ENCODE measurements around the gene YTHDF1. TPM values are rescaled to one million over a fixed set of nuclear protein-coding genes. Genes with fewer than 3 reads are reported as not detected.

Gene YTHDF1
- total RNA-seq, 2 donors from 2014 or later, result 64.9 to 73.2 TPM

DNA sequence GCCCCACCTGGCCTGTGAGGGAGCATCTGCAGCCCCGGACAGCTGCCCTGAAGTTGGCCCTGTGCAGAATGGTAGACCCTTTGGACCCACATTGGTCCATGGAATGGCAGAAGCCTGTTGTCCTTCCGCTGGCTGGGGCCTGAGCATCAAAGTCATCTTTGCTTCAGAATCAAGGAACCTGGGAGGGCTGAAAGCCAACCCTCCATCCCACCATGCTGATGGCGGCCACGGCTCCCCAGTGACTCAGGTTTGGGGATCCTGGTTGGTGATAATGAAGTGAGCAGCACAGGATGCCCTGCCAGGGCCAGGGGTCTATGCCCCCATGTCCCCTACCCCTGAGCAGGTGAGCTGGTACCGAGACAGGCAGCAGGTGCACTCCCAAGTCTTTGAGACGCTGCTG is 52.8 kb downstream of the YTHDF1 start:
- Mint-ChIP-seq H3K27ac (no peak overlapping the region), H3K4me3 (no peak overlapping the region), H3K36me3 (ENCODE audit: low read depth) (no peaks in the 10 kb centered on the region), H3K4me1 (no peaks in the 10 kb centered on the region), H3K27me3 (ENCODE audit: insufficient read depth) (peaks cover 3% of the 10 kb centered on the region), H3K9me3 (no peaks in the 10 kb centered on the region)
- TF ChIP-seq, protein P1, sequence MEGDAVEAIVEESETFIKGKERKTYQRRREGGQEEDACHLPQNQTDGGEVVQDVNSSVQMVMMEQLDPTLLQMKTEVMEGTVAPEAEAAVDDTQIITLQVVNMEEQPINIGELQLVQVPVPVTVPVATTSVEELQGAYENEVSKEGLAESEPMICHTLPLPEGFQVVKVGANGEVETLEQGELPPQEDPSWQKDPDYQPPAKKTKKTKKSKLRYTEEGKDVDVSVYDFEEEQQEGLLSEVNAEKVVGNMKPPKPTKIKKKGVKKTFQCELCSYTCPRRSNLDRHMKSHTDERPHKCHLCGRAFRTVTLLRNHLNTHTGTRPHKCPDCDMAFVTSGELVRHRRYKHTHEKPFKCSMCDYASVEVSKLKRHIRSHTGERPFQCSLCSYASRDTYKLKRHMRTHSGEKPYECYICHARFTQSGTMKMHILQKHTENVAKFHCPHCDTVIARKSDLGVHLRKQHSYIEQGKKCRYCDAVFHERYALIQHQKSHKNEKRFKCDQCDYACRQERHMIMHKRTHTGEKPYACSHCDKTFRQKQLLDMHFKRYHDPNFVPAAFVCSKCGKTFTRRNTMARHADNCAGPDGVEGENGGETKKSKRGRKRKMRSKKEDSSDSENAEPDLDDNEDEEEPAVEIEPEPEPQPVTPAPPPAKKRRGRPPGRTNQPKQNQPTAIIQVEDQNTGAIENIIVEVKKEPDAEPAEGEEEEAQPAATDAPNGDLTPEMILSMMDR (conservative IDR thresholded peaks at IDR 0.05), result no peak
- Histone ChIP-seq H3K36me3 (ENCODE audit: control insufficient read depth, insufficient read depth, low read length) (no peaks in the 10 kb centered on the region), H3K27ac (ENCODE audit: low read depth, low read length) (no peak overlapping the region), H3K4me3 (ENCODE audit: low read length) (no peak overlapping the region), H3K9ac (ENCODE audit: extremely low read depth, low read length, poor library complexity, severe bottlenecking) (no peak overlapping the region), H3K27me3 (ENCODE audit: control insufficient read depth, insufficient read depth, low read length, poor library complexity, severe bottlenecking) (no peaks in the 10 kb centered on the region), H3K9me3 (ENCODE audit: control insufficient read depth, low read length) (no peaks in the 10 kb centered on the region), H3K4me1 (ENCODE audit: control insufficient read depth, insufficient read depth, low read length) (no peaks in the 10 kb centered on the region)
- WGBS, 2 experiments (ENCODE audit: insufficient coverage in 1 of 2, insufficient read length in 1 of 2), result 92 to 100% methylated on average over 3 to 6 of the region's 6 CpGs
- no peak for DNase-seq

DNA sequence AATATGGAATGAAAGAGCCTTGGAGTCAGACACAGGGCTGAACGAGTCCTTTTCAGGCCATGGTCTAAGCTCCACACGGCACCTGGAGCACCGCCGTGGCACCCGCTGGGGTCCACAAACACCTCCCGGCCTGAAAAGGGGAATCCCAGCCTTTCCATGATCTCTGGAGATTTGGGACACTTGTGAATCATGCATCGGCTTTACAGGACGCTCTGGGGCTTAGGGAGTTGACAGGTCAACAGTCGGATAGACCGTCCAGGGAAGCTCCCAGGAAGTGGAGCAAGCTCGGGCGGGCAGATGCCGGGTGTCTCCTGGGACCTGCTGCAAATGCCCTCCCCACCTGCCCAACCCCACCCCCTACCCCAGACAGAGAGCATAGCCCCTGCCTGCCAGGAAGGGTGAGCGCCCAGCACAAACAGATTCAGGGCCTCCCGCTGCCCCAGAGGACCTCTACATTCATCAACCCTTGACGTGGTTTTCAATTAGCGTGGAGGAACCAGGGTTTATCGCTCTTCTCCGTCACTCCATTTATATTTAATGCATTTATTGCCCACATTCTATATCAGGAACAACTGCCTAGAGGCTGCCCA is 53.6 kb downstream of the YTHDF1 start:
- Mint-ChIP-seq H3K36me3 (ENCODE audit: low read depth) (no peaks in the 10 kb centered on the region), H3K4me3 (no peak overlapping the region), H3K27ac (no peak overlapping the region), H3K27me3 (ENCODE audit: insufficient read depth) (peaks cover 3% of the 10 kb centered on the region), H3K4me1 (no peaks in the 10 kb centered on the region), H3K9me3 (no peaks in the 10 kb centered on the region)
- H3K36me3 ChIP-seq (ENCODE audit: control insufficient read depth, insufficient read depth, low read length), result no peaks in the 10 kb centered on the region
- TF ChIP-seq, protein P1 (conservative IDR thresholded peaks at IDR 0.05), result no peak
- no peaks in the 10 kb centered on the region for H3K4me1 ChIP-seq (ENCODE audit: control insufficient read depth, insufficient read depth, low read length)
- H3K4me3 ChIP-seq (ENCODE audit: low read length), result no peak overlapping the region
- no peaks in the 10 kb centered on the region for H3K9me3 ChIP-seq (ENCODE audit: control insufficient read depth, low read length)
- H3K27ac ChIP-seq (ENCODE audit: low read depth, low read length), result no peak overlapping the region
- WGBS, 2 experiments (ENCODE audit: insufficient coverage in 1 of 2, insufficient read length in 1 of 2), result 87 to 95% methylated on average over 15 to 19 of the region's 19 CpGs
- no peaks in the 10 kb centered on the region for H3K27me3 ChIP-seq (ENCODE audit: control insufficient read depth, insufficient read depth, low read length, poor library complexity, severe bottlenecking)
- no peak for DNase-seq
- no peak overlapping the region for H3K9ac ChIP-seq (ENCODE audit: extremely low read depth, low read length, poor library complexity, severe bottlenecking)

DNA sequence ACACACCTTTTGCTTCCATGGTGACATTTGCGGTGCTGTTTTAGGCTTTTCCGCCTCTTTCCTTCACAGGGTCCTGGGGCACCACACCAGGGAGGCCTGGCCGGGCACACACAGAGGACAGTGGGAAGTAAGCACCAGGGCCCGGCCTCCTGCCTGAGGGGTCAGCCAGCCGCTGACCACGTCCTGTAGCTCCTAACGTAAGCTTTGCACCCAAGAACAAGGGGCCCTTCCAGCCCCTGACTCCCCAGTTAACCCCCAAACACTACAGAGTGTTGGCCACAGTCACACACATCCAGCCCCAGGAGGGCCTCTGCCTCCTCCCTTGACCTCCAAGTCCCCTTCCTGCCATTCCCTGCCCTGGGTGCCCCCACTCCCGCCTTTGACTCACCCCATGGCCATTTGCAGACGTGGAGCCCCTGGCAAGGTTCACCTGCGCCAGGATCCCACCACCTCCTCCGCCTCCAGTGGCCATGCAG is 54.7 kb downstream of the YTHDF1 start:
- no peak overlapping the region for H3K4me3 Mint-ChIP-seq
- Histone ChIP-seq H3K9ac (ENCODE audit: extremely low read depth, low read length, poor library complexity, severe bottlenecking) (no peak overlapping the region), H3K36me3 (ENCODE audit: control insufficient read depth, insufficient read depth, low read length) (no peaks in the 10 kb centered on the region), H3K4me3 (ENCODE audit: low read length) (no peak overlapping the region), H3K4me1 (ENCODE audit: control insufficient read depth, insufficient read depth, low read length) (no peaks in the 10 kb centered on the region), H3K27me3 (ENCODE audit: control insufficient read depth, insufficient read depth, low read length, poor library complexity, severe bottlenecking) (no peaks in the 10 kb centered on the region), H3K9me3 (ENCODE audit: control insufficient read depth, low read length) (no peaks in the 10 kb centered on the region), H3K27ac (ENCODE audit: low read depth, low read length) (no peak overlapping the region)
- H3K27ac Mint-ChIP-seq, result no peak overlapping the region
- H3K4me1 Mint-ChIP-seq, result no peaks in the 10 kb centered on the region
- no peak for DNase-seq
- 89 to 100% methylated on average over 6 to 11 of the region's 11 CpGs for WGBS, 2 experiments (ENCODE audit: insufficient coverage in 1 of 2, insufficient read length in 1 of 2)
- TF ChIP-seq, protein P1 (conservative IDR thresholded peaks at IDR 0.05), result no peak
- peaks cover 3% of the 10 kb centered on the region for H3K27me3 Mint-ChIP-seq (ENCODE audit: insufficient read depth)
- no peaks in the 10 kb centered on the region for H3K36me3 Mint-ChIP-seq (ENCODE audit: low read depth)
- no peaks in the 10 kb centered on the region for H3K9me3 Mint-ChIP-seq
